Right lobe of liver (tissue), 6 donors: ENCODE data around the gene NFATC1. TPM values are rescaled to one million over a fixed set of nuclear protein-coding genes. Genes with fewer than 3 reads are reported as not detected.

ENCODE experiments used
- ATAC-seq, 4 donors: fragments of 200-7000 bp; cut with Tn5 transposase; one replicate each; pipeline ENCODE4 v1.9.1; 2020; ENCODE audit warnings: mild to moderate bottlenecking in 4 of 4, moderate library complexity in 4 of 4
- DNase-seq, 3 donors: peaks; one replicate each; pipeline ENCODE4 v3.0.0-alpha.2; 2020
- H3K27ac ChIP-seq, 3 donors: fragments of 200-600 bp; one replicate each; pipeline ENCODE4 v1.8.0; 2022
- H3K27me3 ChIP-seq, 2 donors: fragments of 200-600 bp; one replicate each; pipeline ENCODE4 v1.8.0; 2022
- H3K36me3 ChIP-seq, 4 donors: fragments of 200-600 bp; sonication (generic) in 1 of 4; one replicate each; pipeline versions ENCODE4 v1.5.1 to v1.8.0; 2017 to 2022; ENCODE audit warnings: control low read depth in 1 of 4
- H3K4me1 ChIP-seq, 4 donors: fragments of 200-600 bp; sonication (generic) in 1 of 4; one replicate each; pipeline versions ENCODE4 v1.5.1 to v1.8.0; 2017 to 2022; ENCODE audit warnings: control low read depth in 1 of 4
- H3K4me3 ChIP-seq, 3 donors: fragments of 200-600 bp; one replicate each; pipeline ENCODE4 v1.8.0; 2022
- H3K9me3 ChIP-seq, 4 donors: fragments of 200-600 bp; sonication (generic) in 1 of 4; one replicate each; pipeline versions ENCODE4 v1.5.1 to v1.8.0; 2017 to 2022; ENCODE audit warnings: control low read depth in 1 of 4
- POLR2A ChIP-seq: fragments of 450-650 bp; IDR thresholded peaks from one replicate; pipeline ENCODE4 v1.6.1; 2017; ENCODE audit warnings: antibody characterized with exemption, mild to moderate bottlenecking
- WGBS: methylation state at CpG from one replicate; pipeline ENCODE4 v1.1.6; 2018; ENCODE audit warnings: low coverage, low lambda C conversion rate; ENCODE audit not compliant: insufficient coverage; ENCODE audit errors: missing lambda C conversion rate; 5-methylcytosine and 5-hydroxymethylcytosine counted together
- intact Hi-C, 2 donors: fragments of 100-400 bp; cut with DNase I; formaldehyde crosslinking; loops; one replicate each; pipeline versions ENCODE4 v1.11.2 to v1.14.1; 2022
- total RNA-seq, 6 experiments: library from RNA; depleted of rRNA in 2 of 6; stranded (reverse); fragments of >200 nt in 2 of 6; fragmentation: NEBNext Ultra II Directional in 3 of 6; extraction: Animal tissue kit (Norgen Biotek cat#: 25700) in 3 of 6; gene quantifications; one replicate each; pipeline versions ENCODE4 v1.1.0 to v1.2.4, GENCODE V29; 2016 to 2023
- TF ChIP-seq, protein P1 (sequence below), 4 donors: fragments of 200-600 bp in 3 of 4; fragments of 450-650 bp in 1 of 4; IDR thresholded peaks; one replicate each; pipeline versions ENCODE4 v1.5.1 to v1.8.0; 2016 to 2022; ENCODE audit warnings: antibody characterized with exemption in 4 of 4, mild to moderate bottlenecking in 2 of 4
- donor health status: DM: no; HTN: yes; CAD: no.
- donor health status: DM: no; HTN: no; CAD: no.
- donor health status: DM: no; HTN: no; CAD: no.
- donor health status: DM: no; HTN: yes; CAD: no.
- donor health status: DM: no; HTN: yes; CAD: no.

Gene NFATC1
- total RNA-seq, 6 experiments from 2014 or later: 1.00 to 4.3 (median 2.9) TPM

DNA sequence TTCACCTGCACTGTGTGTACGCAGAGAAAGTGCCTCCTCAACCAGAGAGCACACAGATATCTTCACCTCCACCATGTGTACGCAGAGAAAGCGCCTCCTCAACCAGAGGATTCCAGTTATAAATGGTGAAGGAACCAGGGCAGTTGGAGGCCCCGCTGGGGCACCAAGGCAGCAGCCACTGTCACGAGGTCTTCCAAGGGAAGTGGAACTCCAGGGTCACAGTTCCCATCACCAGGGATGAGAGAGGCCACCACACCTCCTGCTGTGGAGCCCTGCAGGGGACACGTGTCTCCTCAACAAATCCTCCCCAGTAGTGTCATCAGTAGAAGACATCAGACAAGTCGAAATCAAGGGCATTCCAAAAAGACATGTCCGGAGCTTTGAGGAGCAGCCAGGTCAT lies 28.2 kb upstream of the NFATC1 start:
- Histone ChIP-seq H3K9me3 (no peaks in the 10 kb centered on the region), H3K27me3 (no peaks in the 10 kb centered on the region), H3K36me3 (no peaks in the 10 kb centered on the region), H3K27ac (no peak overlapping the region), H3K4me1 (no peaks in the 10 kb centered on the region), H3K4me3 (no peak overlapping the region)
- TF ChIP-seq, protein P1, sequence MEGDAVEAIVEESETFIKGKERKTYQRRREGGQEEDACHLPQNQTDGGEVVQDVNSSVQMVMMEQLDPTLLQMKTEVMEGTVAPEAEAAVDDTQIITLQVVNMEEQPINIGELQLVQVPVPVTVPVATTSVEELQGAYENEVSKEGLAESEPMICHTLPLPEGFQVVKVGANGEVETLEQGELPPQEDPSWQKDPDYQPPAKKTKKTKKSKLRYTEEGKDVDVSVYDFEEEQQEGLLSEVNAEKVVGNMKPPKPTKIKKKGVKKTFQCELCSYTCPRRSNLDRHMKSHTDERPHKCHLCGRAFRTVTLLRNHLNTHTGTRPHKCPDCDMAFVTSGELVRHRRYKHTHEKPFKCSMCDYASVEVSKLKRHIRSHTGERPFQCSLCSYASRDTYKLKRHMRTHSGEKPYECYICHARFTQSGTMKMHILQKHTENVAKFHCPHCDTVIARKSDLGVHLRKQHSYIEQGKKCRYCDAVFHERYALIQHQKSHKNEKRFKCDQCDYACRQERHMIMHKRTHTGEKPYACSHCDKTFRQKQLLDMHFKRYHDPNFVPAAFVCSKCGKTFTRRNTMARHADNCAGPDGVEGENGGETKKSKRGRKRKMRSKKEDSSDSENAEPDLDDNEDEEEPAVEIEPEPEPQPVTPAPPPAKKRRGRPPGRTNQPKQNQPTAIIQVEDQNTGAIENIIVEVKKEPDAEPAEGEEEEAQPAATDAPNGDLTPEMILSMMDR (IDR thresholded peaks at IDR 0.05): no peak
- TF ChIP-seq POLR2A: no peak
- intact Hi-C loops: no loop called here
- 87% methylated on average over 7 of the region's 8 CpGs for WGBS
- DNase-seq (no peak), ATAC-seq (no peak)

DNA sequence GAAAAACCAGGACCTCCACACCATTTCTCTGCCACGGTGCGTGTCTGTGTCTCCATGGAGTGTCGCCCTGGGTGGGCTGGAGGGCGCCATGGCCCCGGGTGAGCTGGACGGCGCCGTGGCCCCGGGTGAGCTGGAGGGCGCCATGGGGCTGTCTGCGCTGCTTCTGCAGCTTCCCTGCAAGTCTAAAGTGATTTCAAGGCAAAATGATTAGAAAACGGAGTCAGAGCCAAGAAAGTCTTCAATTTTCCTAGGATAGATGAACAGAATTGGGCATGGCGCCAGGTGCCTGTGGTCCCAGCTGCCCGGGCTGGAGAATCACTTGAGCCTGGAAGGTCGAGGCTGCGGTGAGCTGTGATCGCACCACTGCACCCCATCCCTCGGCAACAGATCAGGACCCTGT lies 27.7 kb upstream of the NFATC1 start:
- no peaks in the 10 kb centered on the region for H3K4me1 ChIP-seq
- ATAC-seq (peak in 1 of 4 donors; percentile 39), DNase-seq (no peak)
- 54% methylated on average over 10 of the region's 18 CpGs for WGBS
- no peaks in the 10 kb centered on the region for H3K27me3 ChIP-seq
- no peak for TF ChIP-seq POLR2A
- TF ChIP-seq, protein P1 (IDR thresholded peaks at IDR 0.05): no peak
- H3K27ac ChIP-seq: no peak overlapping the region
- intact Hi-C loops: no loop called here
- H3K36me3 ChIP-seq: no peaks in the 10 kb centered on the region
- H3K9me3 ChIP-seq: no peaks in the 10 kb centered on the region
- no peak overlapping the region for H3K4me3 ChIP-seq

DNA sequence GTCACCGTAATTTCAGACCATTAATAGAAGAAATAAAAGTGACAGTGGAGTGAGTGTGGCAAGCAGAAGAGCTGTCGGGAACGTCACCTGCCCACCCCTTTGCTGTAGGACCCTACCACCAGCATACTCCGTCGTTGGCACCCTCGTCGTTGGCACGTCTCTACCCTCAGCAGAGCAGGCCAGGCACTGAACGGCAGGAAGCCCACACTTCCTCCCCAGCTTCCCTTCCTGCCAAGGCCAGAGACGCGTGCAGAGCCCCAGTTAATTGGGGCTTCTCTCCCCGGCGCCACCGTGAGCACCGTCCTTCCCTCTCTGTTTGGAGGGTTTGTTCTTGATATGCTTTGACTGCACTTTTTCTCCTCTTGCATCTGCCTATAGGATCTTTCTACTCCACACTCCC lies 27.0 kb upstream of the NFATC1 start:
- TF ChIP-seq POLR2A: no peak
- TF ChIP-seq, protein P1 (IDR thresholded peaks at IDR 0.05): no peak
- no peaks in the 10 kb centered on the region for H3K9me3 ChIP-seq

DNA sequence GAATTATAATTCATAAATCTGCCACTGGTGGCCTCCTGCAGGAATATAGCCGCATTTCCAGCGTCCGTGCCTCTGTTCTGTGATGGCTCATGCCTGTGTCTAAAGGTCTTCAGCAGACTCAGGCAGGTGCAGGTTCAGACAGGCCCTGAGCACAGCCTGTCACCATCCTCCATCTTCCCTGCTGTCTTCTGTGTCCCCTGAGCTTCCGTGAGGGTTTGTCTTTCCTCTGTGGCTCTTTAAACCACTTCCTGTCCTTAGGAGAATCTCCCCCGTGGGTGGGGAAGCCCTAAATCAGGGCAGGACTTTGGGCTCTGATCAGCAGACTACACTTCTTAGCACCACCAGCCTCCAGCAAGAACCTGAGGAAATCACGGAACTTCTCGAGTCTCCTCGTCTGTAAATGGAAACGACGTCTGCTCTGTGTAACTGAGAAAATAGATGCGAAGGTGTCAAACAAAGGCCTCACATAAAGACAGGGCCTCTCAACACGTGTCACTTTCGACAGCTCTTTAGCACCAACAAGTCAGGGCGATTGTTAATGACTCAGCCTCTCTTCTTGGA lies 24.1 kb upstream of the NFATC1 start:
- intact Hi-C loops: no loop called here
- no peak for ATAC-seq
- WGBS: 86% methylated on average over 12 of the region's 14 CpGs

More for the DNA sequence above, 27.0 kb upstream of the NFATC1 start:
- Histone ChIP-seq H3K4me1 (no peaks in the 10 kb centered on the region), H3K4me3 (no peak overlapping the region), H3K27ac (no peak overlapping the region), H3K27me3 (no peaks in the 10 kb centered on the region), H3K36me3 (no peaks in the 10 kb centered on the region)
- DNase-seq (no peak), ATAC-seq (peak in 3 of 4 donors; percentile 30 to 40 (median 35))
- intact Hi-C loops: no loop called here
- WGBS: 86% methylated on average over 9 of the region's 15 CpGs

More for the DNA sequence above, 24.1 kb upstream of the NFATC1 start:
- Histone ChIP-seq H3K27me3 (no peaks in the 10 kb centered on the region), H3K4me3 (no peak overlapping the region), H3K9me3 (no peaks in the 10 kb centered on the region), H3K36me3 (no peaks in the 10 kb centered on the region), H3K4me1 (no peaks in the 10 kb centered on the region), H3K27ac (no peak overlapping the region)
- DNase-seq: no peak
- TF ChIP-seq, protein P1 (IDR thresholded peaks at IDR 0.05): no peak
- TF ChIP-seq POLR2A: no peak
